Caco-2 (cell line): ENCODE measurements around the gene DOHH. TPM values are rescaled to one million over a fixed set of nuclear protein-coding genes. Genes with fewer than 3 reads are reported as not detected.
"Not testable (repeated sequence)": the region's sequence is repeated elsewhere in the genome, so short reads cannot be mapped to it uniquely, and the experiment has no call there.

ENCODE experiments used
- BruUV-seq: library from RNA; stranded (reverse); fragments of 400-500 nt; replicated peaks from 2 replicates; lab custom pipeline; 2021; lab: Mats Ljungman, UMichigan
- CTCF ChIA-PET: fragments of 300-600 bp; sonication (Branson Sonifier 250); formaldehyde crosslinking; loops from one replicate; lab custom pipeline; 2022; ENCODE audit warnings: antibody characterized with exemption; lab: Charles Lee
- POLR2A ChIA-PET: fragments of 300-600 bp; sonication (Branson Sonifier 250); formaldehyde crosslinking; loops from one replicate; lab custom pipeline; 2022; ENCODE audit warnings: antibody characterized with exemption; lab: Charles Lee
- DNase-seq, 2 experiments: peaks; one replicate each; pipeline versions ENCODE4 v3.0.0 to v3.0.0-alpha.2; 2020 to 2022
- H3K27me3 ChIP-seq: replicated peaks from 2 replicates; pipeline ENCODE4 v1.6.0; 2011; ENCODE audit warnings: low read length; ENCODE audit not compliant: control insufficient read depth, insufficient read depth
- H3K36me3 ChIP-seq: 2 replicates; pipeline ENCODE4 v1.5.1; 2011; ENCODE audit warnings: low read length; ENCODE audit not compliant: control insufficient read depth, insufficient read depth
- H3K4me1 ChIP-seq: fragments of 250-450 bp; sonication (Bioruptor Pico); 2 replicates; pipeline ENCODE4 v1.5.1; 2020; ENCODE audit warnings: mild to moderate bottlenecking
- H3K4me3 ChIP-seq: 2 replicates; pipeline ENCODE4 v1.5.1; 2011; ENCODE audit warnings: low read depth, mild to moderate bottlenecking, control low read depth, low read length
- H3K9me3 ChIP-seq: fragments of 250-450 bp; sonication (Bioruptor Pico); 2 replicates; pipeline ENCODE4 v1.5.1; 2020; ENCODE audit warnings: mild to moderate bottlenecking, moderate library complexity
- H3K27ac Mint-ChIP-seq: one replicate; pipeline ENCODE4 v1.8.0; 2022; ENCODE audit warnings: mixed read lengths; ENCODE audit not compliant: unreplicated experiment
- H3K27me3 Mint-ChIP-seq: one replicate; pipeline ENCODE4 v1.8.0; 2022; ENCODE audit warnings: mixed read lengths; ENCODE audit not compliant: insufficient read depth, unreplicated experiment
- H3K36me3 Mint-ChIP-seq: one replicate; pipeline ENCODE4 v1.8.0; 2022; ENCODE audit warnings: mild to moderate bottlenecking, mixed read lengths; ENCODE audit not compliant: insufficient read depth, unreplicated experiment
- H3K4me1 Mint-ChIP-seq: one replicate; pipeline ENCODE4 v1.8.0; 2022; ENCODE audit warnings: low read depth, mixed read lengths; ENCODE audit not compliant: unreplicated experiment
- H3K4me3 Mint-ChIP-seq: one replicate; pipeline ENCODE4 v1.8.0; 2022; ENCODE audit warnings: mild to moderate bottlenecking, moderate library complexity, mixed read lengths; ENCODE audit not compliant: unreplicated experiment
- H3K9me3 Mint-ChIP-seq: one replicate; pipeline ENCODE4 v1.8.0; 2022; ENCODE audit warnings: mixed read lengths; ENCODE audit not compliant: unreplicated experiment
- intact Hi-C: fragments of 100-400 bp; cut with micrococcal nuclease; formaldehyde crosslinking; loops from one replicate; pipeline ENCODE4 v1.10.0; 2022; ENCODE audit not compliant: unreplicated experiment
- total RNA-seq: library from RNA; stranded (reverse); gene quantifications from 2 replicates; pipeline ENCODE4 v1.2.3, GENCODE V29; 2022
- TF ChIP-seq, protein P1 (sequence below), 2 experiments: fragments of 200-600 bp in 1 of 2; IDR thresholded peaks; 1 replicate in 1 of 2; 2 replicates in 1 of 2; pipeline versions ENCODE4 v1.5.1 to v1.8.0; 2011 to 2022; ENCODE audit warnings: antibody characterized with exemption in 1 of 2, control low read depth in 1 of 2, inconsistent platforms in 1 of 2, low read depth in 1 of 2, low read length in 1 of 2, mild to moderate bottlenecking in 1 of 2, moderate library complexity in 1 of 2; ENCODE audit not compliant: insufficient read depth in 1 of 2, severe bottlenecking in 1 of 2, unreplicated experiment in 1 of 2

DOHH gene
- total RNA-seq, 1 experiment from 2014 or later = 17.4 TPM

- H3K27ac Mint-ChIP-seq = no peak overlapping the region
- no peak for DNase-seq
- H3K4me1 Mint-ChIP-seq = no peaks in the 10 kb centered on the region
- TF ChIP-seq, protein P1, sequence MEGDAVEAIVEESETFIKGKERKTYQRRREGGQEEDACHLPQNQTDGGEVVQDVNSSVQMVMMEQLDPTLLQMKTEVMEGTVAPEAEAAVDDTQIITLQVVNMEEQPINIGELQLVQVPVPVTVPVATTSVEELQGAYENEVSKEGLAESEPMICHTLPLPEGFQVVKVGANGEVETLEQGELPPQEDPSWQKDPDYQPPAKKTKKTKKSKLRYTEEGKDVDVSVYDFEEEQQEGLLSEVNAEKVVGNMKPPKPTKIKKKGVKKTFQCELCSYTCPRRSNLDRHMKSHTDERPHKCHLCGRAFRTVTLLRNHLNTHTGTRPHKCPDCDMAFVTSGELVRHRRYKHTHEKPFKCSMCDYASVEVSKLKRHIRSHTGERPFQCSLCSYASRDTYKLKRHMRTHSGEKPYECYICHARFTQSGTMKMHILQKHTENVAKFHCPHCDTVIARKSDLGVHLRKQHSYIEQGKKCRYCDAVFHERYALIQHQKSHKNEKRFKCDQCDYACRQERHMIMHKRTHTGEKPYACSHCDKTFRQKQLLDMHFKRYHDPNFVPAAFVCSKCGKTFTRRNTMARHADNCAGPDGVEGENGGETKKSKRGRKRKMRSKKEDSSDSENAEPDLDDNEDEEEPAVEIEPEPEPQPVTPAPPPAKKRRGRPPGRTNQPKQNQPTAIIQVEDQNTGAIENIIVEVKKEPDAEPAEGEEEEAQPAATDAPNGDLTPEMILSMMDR (IDR thresholded peaks at IDR 0.05; ENCODE audit: insufficient read depth in 1 of 2, low read depth in 1 of 2, low read length in 1 of 2, severe bottlenecking in 1 of 2, unreplicated experiment in 1 of 2) = no peak
- H3K27me3 ChIP-seq = no peaks in the 10 kb centered on the region
- no TSS peak for BruUV-seq
- H3K4me3 Mint-ChIP-seq = no peak overlapping the region
- no peak overlapping the region for H3K4me3 ChIP-seq
- CTCF ChIA-PET = no interaction called here
- H3K36me3 ChIP-seq = 0 out of 2 replicates have a peak, but pooled peaks cover 1% of the 10 kb centered on the region
- H3K9me3 Mint-ChIP-seq = no peaks in the 10 kb centered on the region
- H3K27me3 Mint-ChIP-seq = no peaks in the 10 kb centered on the region
- no peaks in the 10 kb centered on the region for H3K9me3 ChIP-seq
- peaks cover 31% of the 10 kb centered on the region for H3K36me3 Mint-ChIP-seq
- POLR2A ChIA-PET = no interaction called here
- intact Hi-C loops = no loop called here
- no peaks in the 10 kb centered on the region for H3K4me1 ChIP-seq
Measured at GRCh38 chr19:3530389-3530788, 29.9 kb upstream of the DOHH start.

DNA sequence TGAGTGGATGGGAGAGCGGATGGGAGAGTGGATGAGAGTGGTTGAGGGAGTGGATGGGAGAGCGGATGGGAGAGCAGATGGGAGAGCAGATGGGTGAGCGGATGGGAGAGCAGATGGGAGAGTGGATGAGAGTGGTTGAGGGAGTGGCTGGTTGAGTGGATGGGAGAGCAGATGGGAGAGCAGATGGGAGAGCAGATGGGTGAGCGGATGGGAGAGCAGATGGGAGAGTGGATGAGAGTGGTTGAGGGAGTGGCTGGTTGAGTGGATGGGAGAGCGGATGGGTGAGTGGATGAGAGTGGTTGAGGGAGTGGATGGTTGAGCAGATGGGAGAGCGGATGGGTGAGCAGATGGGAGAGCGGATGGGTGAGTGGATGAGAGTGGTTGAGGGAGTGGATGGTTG is 28.8 kb upstream of the DOHH start:
- H3K4me1 ChIP-seq, H3K4me3 Mint-ChIP-seq, DNase-seq, H3K9me3 Mint-ChIP-seq, BruUV-seq, intact Hi-C loops, CTCF ChIA-PET, H3K9me3 ChIP-seq, H3K27me3 Mint-ChIP-seq, H3K27me3 ChIP-seq, POLR2A ChIA-PET, H3K36me3 ChIP-seq, H3K4me1 Mint-ChIP-seq, H3K4me3 ChIP-seq, H3K27ac Mint-ChIP-seq: not testable (repeated sequence)
- H3K36me3 Mint-ChIP-seq = peaks cover 20% of the 10 kb centered on the region

GRCh38 chr19:3528539-3529211 is 28.2 kb upstream of the DOHH start:
- Histone ChIP-seq H3K4me3 (no peak overlapping the region), H3K36me3 (0 out of 2 replicates have a peak, but pooled peaks cover 1% of the 10 kb centered on the region), H3K27me3 (no peaks in the 10 kb centered on the region), H3K9me3 (no peaks in the 10 kb centered on the region), H3K4me1 (no peaks in the 10 kb centered on the region)
- H3K4me3 Mint-ChIP-seq = no peak overlapping the region
- peaks cover 19% of the 10 kb centered on the region for H3K36me3 Mint-ChIP-seq
- CTCF ChIA-PET = no interaction called here
- POLR2A ChIA-PET = no interaction called here
- intact Hi-C loops = no loop called here
- no peaks in the 10 kb centered on the region for H3K9me3 Mint-ChIP-seq
- TF ChIP-seq, protein P1 (IDR thresholded peaks at IDR 0.05; ENCODE audit: insufficient read depth in 1 of 2, low read depth in 1 of 2, low read length in 1 of 2, severe bottlenecking in 1 of 2, unreplicated experiment in 1 of 2) = no peak
- no peaks in the 10 kb centered on the region for H3K27me3 Mint-ChIP-seq
- no peak for DNase-seq
- no peak overlapping the region for H3K27ac Mint-ChIP-seq
- BruUV-seq = no TSS peak
- H3K4me1 Mint-ChIP-seq = no peaks in the 10 kb centered on the region
